HL-60/S4 treated with retinoic acid at 250 ng/mL for 4 days and 3 days (cell line): ENCODE data around the gene MED20.

ENCODE experiments used
- in situ Hi-C: fragments of 300-500 bp; cut with MboI; formaldehyde crosslinking; loops from 2 replicates; pipeline ENCODE4 v1.7.0; 2022; ENCODE audit warnings: low sequenced_read_pairs

MED20 gene

GRCh38 chr6:41914869-41915530, 5.9 kb downstream of the MED20 start:
- in situ Hi-C loops = no loop called here

- in situ Hi-C loops = no loop called here
Measured at GRCh38 chr6:41914343-41914742, 6.6 kb downstream of the MED20 start.

GRCh38 chr6:41909727-41910126, 11.2 kb downstream of the MED20 start:
- in situ Hi-C loops = no loop called here

GRCh38 chr6:41901882-41902519, 18.9 kb downstream of the MED20 start:
- in situ Hi-C loops = no loop called here

- in situ Hi-C loops = no loop called here
Measured at GRCh38 chr6:41900861-41901260, 20.1 kb downstream of the MED20 start.

- in situ Hi-C loops = no loop called here
Measured at GRCh38 chr6:41896281-41896680, 24.7 kb downstream of the MED20 start.

GRCh38 chr6:41895300-41896233, 25.4 kb downstream of the MED20 start, which contains the start of gene USP49:
Gene USP49 (minus strand): TSS chr6:41895375. CDS start chr6:41806983, 88,392 bp downstream.
- in situ Hi-C loops = no loop called here

GRCh38 chr6:41894366-41895299, 26.3 kb downstream of the MED20 start:
- in situ Hi-C loops = no loop called here

GRCh38 chr6:41892921-41893564, 27.9 kb downstream of the MED20 start:
- in situ Hi-C loops = no loop called here

GRCh38 chr6:41887331-41887751, 33.6 kb downstream of the MED20 start:
- in situ Hi-C loops = no loop called here

GRCh38 chr6:41885930-41886329, 35.0 kb downstream of the MED20 start:
- in situ Hi-C loops = no loop called here

- in situ Hi-C loops = no loop called here
Measured at GRCh38 chr6:41884957-41885356, 36.0 kb downstream of the MED20 start.

- in situ Hi-C loops = no loop called here
Measured at GRCh38 chr6:41881506-41881905, 39.4 kb downstream of the MED20 start.

- in situ Hi-C loops = no loop called here
Measured at GRCh38 chr6:41878961-41879405, 42.0 kb downstream of the MED20 start.

- in situ Hi-C loops = no loop called here
Measured at GRCh38 chr6:41878246-41878645, 42.7 kb downstream of the MED20 start.

- in situ Hi-C loops = no loop called here
Measured at GRCh38 chr6:41877051-41877680, 43.8 kb downstream of the MED20 start.

GRCh38 chr6:41874741-41875140, 46.2 kb downstream of the MED20 start:
- in situ Hi-C loops = no loop called here

- in situ Hi-C loops = no loop called here
Measured at GRCh38 chr6:41872147-41872546, 48.8 kb downstream of the MED20 start.

GRCh38 chr6:41871691-41872090, 49.2 kb downstream of the MED20 start:
- in situ Hi-C loops = no loop called here
